Stimulated activated CD8-positive, alpha-beta memory T cell treated with anti-CD3 and anti-CD28 coated beads, Interleukin-12 subunit alpha, Interleukin-12 subunit beta, amount 100 ng/mL, for 4 hours (primary cell): ENCODE results near the gene ARF6.
"Not testable (repeated sequence)": the region's sequence is repeated elsewhere in the genome, so short reads cannot be mapped to it uniquely, and the experiment has no call there.

ENCODE experiments used
- DNase-seq: peaks from one replicate; pipeline ENCODE4 v3.0.0-alpha.2; 2020; ENCODE audit warnings: low read depth

The ARF6 gene

DNA sequence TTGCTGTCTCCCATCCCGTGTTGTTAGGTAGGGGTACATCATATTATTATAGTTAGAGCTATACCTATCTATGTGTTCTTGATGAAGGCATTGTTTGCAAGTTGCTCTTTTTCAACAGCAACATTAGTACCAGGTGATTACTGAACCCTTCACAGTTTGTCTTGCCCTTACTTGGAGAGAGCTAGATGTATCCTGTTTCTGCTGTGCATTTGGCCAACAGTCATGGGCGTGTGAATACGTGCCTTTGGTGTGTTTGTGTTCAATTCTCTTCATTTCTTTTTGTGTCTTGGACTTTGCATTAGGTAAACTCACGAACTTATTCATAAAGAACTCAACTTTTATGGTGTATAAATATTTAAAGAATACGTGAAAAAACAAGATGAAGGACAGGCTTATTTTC is 14.3 kb downstream of the ARF6 start:
- no peak for DNase-seq

DNA sequence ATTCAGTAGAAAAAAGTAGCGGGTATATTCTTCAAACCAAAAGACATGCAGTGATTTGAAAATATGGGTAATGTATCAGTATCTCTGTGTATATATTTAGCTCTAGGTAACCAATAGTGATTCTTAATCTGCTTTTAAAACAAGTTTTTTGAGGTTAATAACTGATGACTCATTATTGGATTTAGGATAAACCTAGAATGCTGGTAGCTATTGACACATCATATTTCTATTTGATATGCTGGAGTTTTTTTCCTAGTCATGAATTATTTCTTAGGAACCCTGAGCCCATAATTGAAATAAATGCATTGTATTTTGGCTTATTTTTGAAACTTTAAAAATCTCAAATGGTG is 15.5 kb downstream of the ARF6 start:
- DNase-seq: no peak

DNA sequence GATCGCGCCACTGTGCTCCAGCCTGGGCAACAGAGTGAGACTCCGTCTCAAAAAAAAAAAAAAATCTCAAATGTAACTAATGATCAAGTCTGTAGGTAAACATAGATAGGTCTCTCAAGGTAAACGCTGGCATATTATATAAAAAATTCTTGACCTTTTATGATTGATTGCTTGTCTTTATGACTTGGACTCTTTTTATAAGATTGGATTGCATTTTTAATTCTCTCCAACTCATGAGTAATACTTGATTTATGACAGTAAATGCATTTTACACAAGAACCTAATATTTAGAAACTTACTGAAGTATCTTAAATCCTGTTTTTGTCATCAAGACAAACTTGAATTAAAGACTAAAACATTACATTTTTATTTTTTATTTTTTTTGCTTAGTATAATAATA is 16.1 kb downstream of the ARF6 start:
- DNase-seq: no peak

GRCh38 chr14:49915085-49915484 is 22.2 kb downstream of the ARF6 start:
- no peak for DNase-seq

DNA sequence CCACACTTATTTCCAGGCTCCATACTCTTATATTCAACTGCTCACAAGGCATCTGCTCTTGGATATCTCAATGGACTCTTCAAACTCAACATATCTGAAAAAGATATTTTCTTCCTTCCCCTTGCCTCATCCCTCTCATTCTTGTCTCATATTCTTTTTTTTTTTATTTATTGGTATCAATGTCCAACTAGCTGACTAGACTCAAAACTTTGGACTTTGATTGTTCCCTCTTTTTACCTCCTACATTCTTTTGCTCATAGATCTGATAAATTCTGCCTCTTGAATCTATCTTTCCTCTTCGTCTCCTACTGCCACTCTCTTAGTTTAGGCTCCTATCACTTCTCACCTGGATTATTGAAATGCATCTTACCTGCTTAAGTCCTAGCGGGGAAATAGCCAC is 25.8 kb downstream of the ARF6 start:
- no peak for DNase-seq

DNA sequence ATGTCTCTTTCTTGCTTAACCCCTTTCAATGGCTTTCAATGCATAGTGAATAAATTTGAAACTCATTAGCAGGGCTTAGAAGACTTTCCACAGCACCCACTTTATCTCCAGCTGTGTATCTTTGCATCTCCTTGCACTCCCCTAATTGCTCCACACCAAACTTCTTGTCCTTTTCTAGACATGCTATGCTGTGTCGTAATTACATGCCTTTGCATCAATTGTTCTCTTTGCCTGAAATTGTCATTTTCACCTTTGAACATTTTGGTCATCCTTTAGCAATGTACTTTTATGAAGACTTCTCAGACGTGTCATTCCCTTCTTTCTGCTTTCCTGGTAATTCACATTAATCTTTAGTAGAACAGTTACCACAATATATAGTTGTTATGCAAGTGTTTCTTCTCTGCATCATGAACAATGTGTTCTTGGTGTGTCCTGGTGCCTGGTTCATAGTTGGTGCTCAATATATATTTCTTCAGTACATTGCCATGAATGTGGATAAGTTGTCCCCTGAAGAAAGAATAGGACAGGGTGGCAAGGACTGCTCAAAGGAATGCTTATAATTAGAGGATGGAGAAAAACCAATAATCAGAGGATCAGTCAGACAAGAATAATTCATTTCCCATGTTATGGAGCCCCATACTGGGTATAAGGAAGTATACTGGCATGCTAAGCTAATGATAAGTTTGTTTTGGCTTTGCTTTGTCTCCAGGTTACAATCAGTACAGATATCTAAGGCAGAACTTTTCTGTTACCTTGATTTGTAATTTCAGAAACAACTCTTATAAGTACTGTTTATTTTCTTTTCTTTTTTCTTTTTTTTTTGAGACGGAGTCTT is 27.2 kb downstream of the ARF6 start:
- DNase-seq: no peak

DNA sequence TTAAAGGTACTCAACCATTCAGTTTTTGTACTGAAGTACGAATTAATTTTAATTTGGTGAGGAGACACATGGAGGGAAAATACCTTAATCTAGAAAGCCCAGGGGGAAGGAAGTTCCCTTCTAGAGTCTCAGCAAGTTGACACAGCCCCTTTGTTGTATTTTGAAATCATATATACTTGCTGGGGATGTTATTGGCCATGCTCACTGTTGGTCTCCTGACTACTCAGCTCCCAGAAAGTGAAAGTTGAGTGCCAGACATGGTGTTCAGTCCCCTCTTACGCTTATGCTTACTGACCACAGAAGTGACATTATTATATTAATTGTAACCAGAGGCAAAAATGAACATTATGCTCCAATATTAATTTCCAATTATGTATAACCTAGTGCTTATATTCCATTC is 28.1 kb downstream of the ARF6 start:
- DNase-seq: no peak

GRCh38 chr14:49921401-49921800 is 28.5 kb downstream of the ARF6 start:
- DNase-seq: no peak

DNA sequence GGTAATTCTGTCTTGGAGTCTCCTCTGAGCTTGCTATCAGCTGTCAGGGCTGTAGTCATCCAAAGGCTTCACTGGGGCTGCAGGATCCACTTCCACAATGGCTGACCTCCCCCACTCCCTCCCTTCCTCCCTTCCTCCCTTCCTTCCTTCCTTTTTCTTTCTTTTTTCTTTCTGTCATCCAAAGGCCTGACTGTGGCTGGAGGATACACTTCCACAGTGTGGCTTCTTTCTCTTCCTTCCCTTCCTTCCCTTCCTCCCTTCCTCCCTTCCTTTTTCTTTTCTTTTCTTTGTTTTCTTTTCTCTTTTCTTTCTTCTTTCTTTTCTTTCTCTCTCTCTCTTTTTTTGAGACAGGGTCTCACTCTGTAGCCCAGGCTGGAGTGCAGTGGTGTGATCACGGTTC is 30.6 kb downstream of the ARF6 start:
- no peak for DNase-seq

DNA sequence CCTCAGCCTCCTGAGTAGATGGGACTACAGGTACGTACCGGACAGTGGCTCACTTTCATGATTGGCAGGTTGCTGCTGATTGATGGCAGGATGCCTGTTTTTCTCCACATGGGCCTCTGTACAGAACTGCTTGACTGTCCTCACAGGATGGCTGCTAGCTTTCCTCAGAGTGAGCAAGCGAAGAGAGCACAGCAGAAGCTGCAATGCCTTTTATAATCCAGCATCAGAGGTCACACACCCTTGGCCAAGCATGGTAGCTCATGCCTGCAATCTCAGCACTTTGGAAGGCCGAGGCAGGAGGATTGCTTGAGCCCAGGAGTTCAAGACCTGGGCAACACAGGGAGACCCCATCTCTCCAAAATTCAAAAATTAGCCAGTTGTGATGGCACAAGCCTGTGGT is 31.0 kb downstream of the ARF6 start:
- no peak for DNase-seq

DNA sequence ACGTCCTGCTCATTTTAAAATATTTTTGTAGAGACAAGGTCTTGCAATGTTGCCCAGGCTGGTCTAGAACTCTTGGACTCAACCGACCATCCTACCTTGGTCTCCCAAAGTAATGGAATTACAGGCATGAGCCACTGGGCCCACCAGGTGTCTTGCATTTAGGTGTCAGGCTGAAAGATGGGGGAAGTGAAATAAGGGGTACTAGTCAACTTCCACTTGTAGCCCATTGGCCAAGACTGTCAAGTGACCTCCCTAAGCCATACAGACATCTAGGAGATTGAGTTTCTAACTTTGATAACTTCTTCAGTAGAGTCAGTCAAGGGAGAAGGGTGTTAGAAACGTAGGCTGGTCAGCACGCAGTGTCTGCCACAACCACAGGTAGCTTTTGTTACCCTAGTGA is 32.0 kb downstream of the ARF6 start:
- no peak for DNase-seq

GRCh38 chr14:49926803-49927202 is 33.9 kb downstream of the ARF6 start:
- DNase-seq: no peak

DNA sequence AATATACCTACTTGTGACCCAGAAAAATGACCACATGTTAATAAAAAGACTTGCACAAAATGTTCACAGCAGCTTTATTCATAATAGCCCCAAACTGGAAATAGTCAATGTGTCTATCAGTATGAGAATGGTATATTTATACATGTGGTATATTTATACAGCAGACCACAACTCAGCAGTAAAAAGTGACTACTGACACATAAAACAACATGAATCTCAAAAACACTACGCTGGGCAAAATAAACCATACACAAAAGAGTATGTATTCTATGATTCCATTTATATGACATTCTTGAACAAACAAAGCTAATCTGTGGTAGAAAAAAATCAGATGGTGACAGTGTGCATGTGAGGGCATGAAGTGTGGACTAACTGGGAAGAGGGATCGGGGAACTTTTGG is 35.1 kb downstream of the ARF6 start:
- DNase-seq: no peak

- DNase-seq: no peak
Measured at GRCh38 chr14:49930720-49931119, 37.8 kb downstream of the ARF6 start.

- DNase-seq: no peak
Measured at GRCh38 chr14:49931523-49931922, 38.6 kb downstream of the ARF6 start.

DNA sequence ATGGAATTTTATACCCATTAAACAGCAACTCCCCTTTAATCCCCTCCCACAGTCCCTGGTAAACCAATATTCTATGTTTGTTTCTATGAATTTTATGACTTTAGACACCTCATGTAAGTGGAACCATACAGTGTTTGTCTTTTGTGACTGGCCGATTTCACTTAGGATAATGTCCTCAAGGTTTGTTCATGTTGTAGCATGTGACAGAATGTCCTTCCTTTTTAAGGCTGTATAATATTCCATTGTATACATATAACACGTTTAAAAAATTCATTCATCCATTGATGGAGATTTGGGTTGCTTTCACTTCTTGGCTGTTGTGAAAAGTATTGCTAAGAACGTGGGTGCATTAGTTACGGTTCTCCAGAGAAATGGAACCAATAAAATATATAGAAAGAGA is 40.2 kb downstream of the ARF6 start:
- no peak for DNase-seq

DNA sequence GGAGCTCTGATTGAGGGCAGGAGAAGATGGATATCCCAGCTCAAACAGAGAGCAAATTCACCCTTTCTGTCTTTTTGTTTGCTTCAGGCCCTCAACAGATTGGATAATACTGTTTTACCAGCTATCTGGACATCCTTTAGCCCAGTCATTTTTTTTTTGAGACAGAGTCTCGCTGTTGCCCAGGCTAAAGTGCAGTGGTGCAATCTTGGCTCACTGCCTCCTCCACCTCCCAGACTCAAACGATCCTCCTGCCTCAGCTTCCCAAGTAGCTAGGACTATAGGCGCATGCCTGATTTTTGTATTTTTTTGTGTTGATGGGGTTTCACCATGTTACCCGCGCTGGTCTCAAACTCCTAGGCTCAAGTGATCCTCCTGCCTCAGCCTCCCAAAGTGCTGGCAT is 40.8 kb downstream of the ARF6 start:
- no peak for DNase-seq

DNA sequence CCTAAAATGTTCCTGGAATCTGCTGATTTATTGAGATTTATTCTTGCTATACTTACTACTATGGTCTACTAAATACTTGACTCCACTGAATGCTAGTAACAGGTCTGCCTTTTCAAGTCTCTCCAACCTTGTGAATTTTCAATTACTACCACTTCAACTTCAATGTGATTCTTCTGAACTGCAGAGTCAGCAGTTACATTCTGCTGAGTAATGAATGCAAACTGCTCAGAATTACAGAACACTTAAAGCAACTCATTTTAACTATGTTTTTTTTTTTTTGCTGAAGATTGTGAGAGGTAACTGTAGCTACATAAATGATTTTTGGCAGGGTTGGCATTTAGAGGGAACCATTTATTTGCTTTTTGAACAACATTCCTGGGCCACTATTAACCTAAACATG is 41.8 kb downstream of the ARF6 start:
- DNase-seq: no peak

DNA sequence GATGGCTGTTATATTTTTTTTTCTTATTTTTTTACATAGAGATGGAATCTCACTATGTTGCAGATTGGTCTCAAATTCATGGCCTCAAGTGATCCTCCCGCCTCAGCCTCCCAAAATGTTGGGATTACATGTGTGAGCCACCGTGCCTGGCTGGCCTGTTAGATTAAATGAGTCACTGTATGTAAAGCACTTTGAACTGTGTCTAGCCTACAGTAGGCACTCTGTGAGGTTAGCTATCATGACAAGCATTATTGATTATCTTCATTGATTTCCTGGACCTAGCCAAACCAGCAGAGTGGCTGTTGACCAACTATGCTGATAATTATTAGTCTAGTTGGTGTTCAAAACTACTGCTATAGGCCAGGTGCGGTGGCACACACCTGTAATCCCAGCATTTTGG is 42.6 kb downstream of the ARF6 start:
- no peak for DNase-seq

- DNase-seq: not testable (repeated sequence)
Measured at GRCh38 chr14:49936246-49936645, 43.4 kb downstream of the ARF6 start.

GRCh38 chr14:49936882-49937281 is 44.0 kb downstream of the ARF6 start:
- DNase-seq: not testable (repeated sequence)

DNA sequence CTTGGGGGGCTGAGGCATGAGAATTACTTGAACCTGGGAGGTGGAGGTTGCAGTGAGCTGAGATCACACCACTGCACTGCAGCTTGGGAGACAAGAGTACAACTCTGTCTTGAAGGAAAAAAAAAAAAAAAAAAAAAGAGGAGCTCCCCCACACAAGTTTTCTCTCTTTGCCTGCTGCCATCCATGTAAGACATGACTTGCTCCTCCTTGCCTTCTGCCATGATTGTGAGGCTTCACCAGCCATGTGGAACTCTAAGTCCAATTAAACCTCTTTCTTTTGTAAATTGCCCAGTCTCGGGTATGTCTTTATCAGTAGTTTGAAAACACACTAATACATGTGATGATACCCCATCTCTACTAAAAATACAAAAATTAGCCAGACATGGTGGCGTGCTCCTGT is 46.3 kb downstream of the ARF6 start:
- DNase-seq: not testable (repeated sequence)

DNA sequence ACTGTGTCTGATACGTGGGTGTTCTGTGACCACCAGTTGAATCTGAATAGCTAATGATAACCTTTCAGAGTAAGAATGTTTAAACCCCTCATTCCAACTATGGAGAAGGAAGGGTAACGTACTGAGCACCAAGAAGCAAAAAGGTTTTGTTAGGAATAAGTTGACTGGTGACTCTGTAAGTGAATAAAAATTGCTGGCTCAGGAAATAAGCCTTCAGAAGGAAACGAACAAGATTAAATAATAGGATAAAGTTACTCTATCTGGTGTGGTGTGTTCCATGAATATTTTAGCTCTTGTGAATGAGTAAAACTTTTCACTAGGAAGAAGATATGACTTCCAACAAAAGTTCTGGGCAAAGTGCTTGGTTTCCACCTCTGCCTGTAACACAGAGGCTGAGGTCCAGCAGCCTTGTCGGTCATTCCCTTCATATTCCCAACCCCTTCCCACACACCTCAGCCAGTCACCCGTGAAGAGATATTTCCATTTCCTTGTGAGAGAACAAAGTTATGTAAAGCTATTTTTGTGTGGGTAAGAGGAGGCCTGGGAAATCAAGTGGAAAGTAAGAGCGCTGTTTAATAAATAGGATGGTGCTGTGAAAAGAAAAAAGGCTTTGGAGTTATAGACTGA is 47.1 kb downstream of the ARF6 start:
- DNase-seq: no peak

DNA sequence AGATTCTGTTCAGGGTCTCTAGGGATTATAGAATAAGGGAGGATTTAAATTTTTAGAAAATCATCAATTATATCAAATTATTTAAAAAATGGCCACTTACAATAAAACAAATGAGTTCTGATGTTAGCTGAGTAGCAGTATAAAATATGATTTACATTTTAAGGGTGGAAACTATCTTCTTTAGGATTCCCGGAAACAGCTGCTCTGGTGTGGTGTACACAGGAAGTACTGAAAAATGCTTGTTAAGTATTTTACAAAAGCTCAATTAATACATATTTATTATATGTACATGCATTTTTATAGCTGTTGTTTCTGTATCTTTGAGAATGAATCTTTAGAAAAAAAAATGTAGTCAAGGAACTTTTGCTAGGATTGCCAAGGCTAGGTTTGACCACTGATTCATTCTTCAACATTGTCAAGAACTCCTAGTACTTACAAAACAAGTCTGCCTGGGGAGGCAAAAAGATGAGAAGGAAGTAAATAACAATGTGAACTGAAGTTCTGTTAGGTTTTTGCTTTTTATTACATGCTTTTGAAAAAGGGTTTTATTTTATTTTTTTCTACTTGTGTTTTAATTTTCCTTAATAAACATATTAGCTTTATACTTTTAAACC is 48.0 kb downstream of the ARF6 start:
- no peak for DNase-seq
